Neural cell (in vitro differentiated cells): ENCODE data around the gene CMYA5.

Experiments used
- CTCF ChIP-seq: fragments of 450-650 bp; IDR thresholded peaks from 2 replicates; pipeline ENCODE4 v1.5.1; 2014; ENCODE audit warnings: antibody characterized with exemption, mild to moderate bottlenecking, moderate library complexity; ENCODE audit not compliant: poor library complexity, severe bottlenecking
- EZH2 ChIP-seq: fragments of 200-600, 300-800 bp; shearing (Covaris generic), sonication (generic); IDR thresholded peaks from 2 replicates; pipeline ENCODE4 v1.6.1; 2014; ENCODE audit warnings: antibody characterized with exemption, low read length, borderline replicate concordance, mild to moderate bottlenecking; ENCODE audit not compliant: insufficient read depth, poor library complexity, severe bottlenecking
- POLR2AphosphoS5 ChIP-seq: IDR thresholded peaks from 2 replicates; pipeline ENCODE4 v1.6.1; 2012
- REST ChIP-seq: IDR thresholded peaks from 2 replicates; pipeline ENCODE4 v1.6.1; 2012; ENCODE audit warnings: borderline replicate concordance
- TAF1 ChIP-seq: IDR thresholded peaks from 2 replicates; pipeline ENCODE4 v1.6.1; 2012; ENCODE audit warnings: low read depth

GRCh38 chr5:79773612-79774011, 84.0 kb downstream of the CMYA5 start:
- no peak for TF ChIP-seq POLR2AphosphoS5
- TF ChIP-seq CTCF = no peak
- TF ChIP-seq EZH2 = no peak
- no peak for TF ChIP-seq TAF1
- no peak for TF ChIP-seq REST
